MCF 10A (cell line): Measurements from ENCODE around the gene CPNE4. TPM values are rescaled to one million over a fixed set of nuclear protein-coding genes. Genes with fewer than 3 reads are reported as not detected.

Experiments
- BruUV-seq: library from RNA; stranded (reverse); fragments of 400-500 nt; replicated peaks from 2 replicates; lab custom pipeline; 2021; lab: Mats Ljungman, UMichigan
- CTCF ChIA-PET: fragments of 300-600 bp; sonication (Branson Sonifier 250); formaldehyde crosslinking; extraction: SDS; loops from one replicate; lab custom pipeline; 2021; ENCODE audit warnings: antibody characterized with exemption, inconsistent platforms; lab: Yijun Ruan, JAX
- POLR2A ChIA-PET: fragments of 300-600, 350-650 bp; sonication (Branson Sonifier 250); formaldehyde crosslinking; extraction: SDS; loops from one replicate; lab custom pipeline; 2020; ENCODE audit warnings: antibody characterized with exemption, inconsistent platforms; lab: Yijun Ruan, JAX
- DNase-seq: peaks from one replicate; pipeline ENCODE4 v3.0.0-alpha.2; 2018; ENCODE audit not compliant: unreplicated experiment
- H3K27ac Mint-ChIP-seq: one replicate; pipeline ENCODE4 v1.8.0; 2022; ENCODE audit warnings: mild to moderate bottlenecking, low read depth, mixed read lengths; ENCODE audit not compliant: unreplicated experiment
- H3K27me3 Mint-ChIP-seq: one replicate; pipeline ENCODE4 v1.8.0; 2022; ENCODE audit warnings: mixed read lengths; ENCODE audit not compliant: insufficient read depth, unreplicated experiment
- H3K36me3 Mint-ChIP-seq: one replicate; pipeline ENCODE4 v1.8.0; 2022; ENCODE audit warnings: mild to moderate bottlenecking, moderate library complexity, mixed read lengths; ENCODE audit not compliant: insufficient read depth, unreplicated experiment
- H3K4me1 Mint-ChIP-seq: one replicate; pipeline ENCODE4 v1.8.0; 2022; ENCODE audit warnings: mixed read lengths; ENCODE audit not compliant: insufficient read depth, unreplicated experiment
- H3K4me3 Mint-ChIP-seq: one replicate; pipeline ENCODE4 v1.8.0; 2022; ENCODE audit warnings: mild to moderate bottlenecking, moderate library complexity, mixed read lengths; ENCODE audit not compliant: unreplicated experiment
- H3K9me3 Mint-ChIP-seq: one replicate; pipeline ENCODE4 v1.8.0; 2022; ENCODE audit warnings: mixed read lengths; ENCODE audit not compliant: unreplicated experiment
- CTCF ChIP-seq: fragments of 200-600 bp; IDR thresholded peaks from one replicate; pipeline ENCODE4 v1.8.0; 2022; ENCODE audit warnings: antibody characterized with exemption, mild to moderate bottlenecking; ENCODE audit not compliant: unreplicated experiment
- intact Hi-C: fragments of 100-400 bp; cut with micrococcal nuclease; formaldehyde crosslinking; loops from 2 replicates; pipeline ENCODE4 v1.14.1; 2022
- total RNA-seq: library from RNA; stranded (reverse); gene quantifications from 2 replicates; pipeline ENCODE4 v1.2.3, GENCODE V29; 2022

Gene CPNE4
- total RNA-seq, 1 experiment from 2014 or later, result not detected

- Mint-ChIP-seq H3K4me1 (no peaks in the 10 kb centered on the region), H3K4me3 (no peak overlapping the region), H3K36me3 (no peaks in the 10 kb centered on the region), H3K27me3 (no peaks in the 10 kb centered on the region), H3K9me3 (no peaks in the 10 kb centered on the region), H3K27ac (no peak overlapping the region)
- DNase-seq, result no peak
- CTCF ChIA-PET, result interaction anchor here (0.6 kb wide), 1 partner anchor 96 kb away, joined by 3 read pairs; no protein-coding TSS in a partner anchor
- intact Hi-C loops, result no loop called here
- POLR2A ChIA-PET, result interaction anchor here (0.6 to 1.3 kb wide), 2 partner anchors 11 to 187 kb away, joined by 4 to 5 read pairs; no protein-coding TSS in a partner anchor
- no TSS peak for BruUV-seq
- TF ChIP-seq CTCF, result no peak
Observed at GRCh38 chr3:131733086-131733841, 301.6 kb downstream of the CPNE4 start.

- H3K27ac Mint-ChIP-seq, result no peak overlapping the region
- no peak for DNase-seq
- H3K27me3 Mint-ChIP-seq, result no peaks in the 10 kb centered on the region
- BruUV-seq, result no TSS peak
- POLR2A ChIA-PET, result interaction anchor here (0.6 to 1.3 kb wide), 2 partner anchors 13 to 18 kb away, joined by 3 to 5 read pairs; no protein-coding TSS in a partner anchor
- no peaks in the 10 kb centered on the region for H3K9me3 Mint-ChIP-seq
- intact Hi-C loops, result no loop called here
- H3K4me1 Mint-ChIP-seq, result no peaks in the 10 kb centered on the region
- no peaks in the 10 kb centered on the region for H3K36me3 Mint-ChIP-seq
- CTCF ChIA-PET, result interaction anchor here (0.5 kb wide), 1 partner anchor 307 kb away, joined by 3 read pairs; no protein-coding TSS in a partner anchor
- H3K4me3 Mint-ChIP-seq, result no peak overlapping the region
- no peak for TF ChIP-seq CTCF
Observed at GRCh38 chr3:131731709-131732108, 303.1 kb downstream of the CPNE4 start.

GRCh38 chr3:131730581-131730980 is 304.2 kb downstream of the CPNE4 start:
- ChIA-PET POLR2A (no interaction called here), CTCF (no interaction called here)
- Mint-ChIP-seq H3K9me3 (no peaks in the 10 kb centered on the region), H3K4me3 (no peak overlapping the region), H3K27me3 (peaks cover 7% of the 10 kb centered on the region), H3K27ac (no peak overlapping the region), H3K36me3 (no peaks in the 10 kb centered on the region), H3K4me1 (no peaks in the 10 kb centered on the region)
- TF ChIP-seq CTCF, result no peak
- peak; percentile 63 for DNase-seq
- BruUV-seq, result no TSS peak
- intact Hi-C loops, result no loop called here

GRCh38 chr3:131729643-131730017 is 305.2 kb downstream of the CPNE4 start:
- peaks cover 17% of the 10 kb centered on the region for H3K27me3 Mint-ChIP-seq
- no peaks in the 10 kb centered on the region for H3K9me3 Mint-ChIP-seq
- no peaks in the 10 kb centered on the region for H3K36me3 Mint-ChIP-seq
- POLR2A ChIA-PET, result no interaction called here
- no peak for TF ChIP-seq CTCF
- CTCF ChIA-PET, result no interaction called here
- no peak overlapping the region for H3K4me3 Mint-ChIP-seq
- no peaks in the 10 kb centered on the region for H3K4me1 Mint-ChIP-seq
- BruUV-seq, result no TSS peak
- intact Hi-C loops, result no loop called here
- no peak overlapping the region for H3K27ac Mint-ChIP-seq
- peak; percentile 18 for DNase-seq
